Large intestine (tissue), 3 donors: ENCODE results near the gene RGMB. TPM values are rescaled to one million over a fixed set of nuclear protein-coding genes. Genes with fewer than 3 reads are reported as not detected.

Experiments
- DNase-seq, 2 donors: peaks; one replicate each; pipeline versions ENCODE4 v3.0.0 to v3.0.0-alpha.2; 2013
- H3K27ac ChIP-seq: one replicate; pipeline ENCODE4 v1.5.1; 2013; ENCODE audit warnings: low read length
- H3K27me3 ChIP-seq: 2 replicates; pipeline ENCODE4 v1.6.1; 2013; ENCODE audit warnings: low read length; ENCODE audit not compliant: control insufficient read depth, insufficient read depth
- H3K36me3 ChIP-seq: 2 replicates; pipeline ENCODE4 v1.6.1; 2013; ENCODE audit warnings: low read length; ENCODE audit not compliant: control insufficient read depth, insufficient read depth
- H3K4me1 ChIP-seq: one replicate; pipeline ENCODE4 v1.6.1; 2013; ENCODE audit warnings: low read length; ENCODE audit not compliant: control insufficient read depth, insufficient read depth
- H3K4me3 ChIP-seq: one replicate; pipeline ENCODE4 v1.5.1; 2013; ENCODE audit warnings: low read length
- H3K9me3 ChIP-seq: one replicate; pipeline ENCODE4 v1.6.1; 2013; ENCODE audit warnings: mild to moderate bottlenecking, low read depth, low read length, moderate library complexity; ENCODE audit not compliant: control insufficient read depth
- whole genome bisulfite sequencing: methylation state at CpG from one replicate; pipeline ENCODE4 v1.1.5; 2013; ENCODE audit warnings: low lambda C conversion rate; ENCODE audit not compliant: insufficient coverage; 5-methylcytosine and 5-hydroxymethylcytosine counted together
- polyA plus RNA-seq: library from polyadenylated mRNA; unstranded; fragments of 120-200 nt; gene quantifications from one replicate; pipeline ENCODE4 v1.2.1, GENCODE V29; 2013

RGMB gene
- polyA plus RNA-seq, 1 donor: 53.2 TPM

GRCh38 chr5:98794001-98794400 is 20.5 kb downstream of the RGMB start:
- H3K27me3 ChIP-seq: no peaks in the 10 kb centered on the region
- H3K9me3 ChIP-seq: no peaks in the 10 kb centered on the region
- DNase-seq: peak in 1 of 2 donors; percentile 19
- peaks cover 24% of the 10 kb centered on the region for H3K36me3 ChIP-seq
- WGBS: 28% methylated on average over 4 of the region's 7 CpGs
- no peaks in the 10 kb centered on the region for H3K4me1 ChIP-seq
- H3K4me3 ChIP-seq: no peak overlapping the region
- no peak overlapping the region for H3K27ac ChIP-seq

- 90% methylated on average over 2 of the region's 9 CpGs for WGBS
- Histone ChIP-seq H3K9me3 (no peaks in the 10 kb centered on the region), H3K27ac (no peak overlapping the region), H3K27me3 (no peaks in the 10 kb centered on the region), H3K4me1 (no peaks in the 10 kb centered on the region), H3K4me3 (no peak overlapping the region), H3K36me3 (peaks cover 26% of the 10 kb centered on the region)
- no peak for DNase-seq
Measured at GRCh38 chr5:98794414-98795080, 21.1 kb downstream of the RGMB start.

- no peak for DNase-seq
- Histone ChIP-seq H3K27ac (no peak overlapping the region), H3K4me3 (no peak overlapping the region), H3K36me3 (peaks cover 26% of the 10 kb centered on the region), H3K9me3 (no peaks in the 10 kb centered on the region), H3K4me1 (no peaks in the 10 kb centered on the region), H3K27me3 (no peaks in the 10 kb centered on the region)
- no CpG with 5 or more reads among the region's 5 CpGs for WGBS
Measured at GRCh38 chr5:98795243-98795642, 21.8 kb downstream of the RGMB start.

GRCh38 chr5:98796197-98796972 is 22.9 kb downstream of the RGMB start:
- H3K4me1 ChIP-seq: no peaks in the 10 kb centered on the region
- WGBS: 20% methylated on average over 2 of the region's 7 CpGs
- DNase-seq: peak in 1 of 2 donors; percentile 62
- H3K27ac ChIP-seq: no peak overlapping the region
- no peaks in the 10 kb centered on the region for H3K27me3 ChIP-seq
- no peak overlapping the region for H3K4me3 ChIP-seq
- no peaks in the 10 kb centered on the region for H3K9me3 ChIP-seq
- H3K36me3 ChIP-seq: peaks cover 22% of the 10 kb centered on the region

- no CpG with 5 or more reads among the region's 1 CpG for WGBS
- Histone ChIP-seq H3K4me3 (no peak overlapping the region), H3K27me3 (no peaks in the 10 kb centered on the region), H3K9me3 (no peaks in the 10 kb centered on the region), H3K4me1 (no peaks in the 10 kb centered on the region), H3K36me3 (peaks cover 16% of the 10 kb centered on the region), H3K27ac (no peak overlapping the region)
- DNase-seq: no peak
Measured at GRCh38 chr5:98798371-98798770, 24.9 kb downstream of the RGMB start.

GRCh38 chr5:98798847-98799246 is 25.4 kb downstream of the RGMB start:
- no peak for DNase-seq
- Histone ChIP-seq H3K9me3 (no peaks in the 10 kb centered on the region), H3K27me3 (no peaks in the 10 kb centered on the region), H3K27ac (no peak overlapping the region), H3K4me3 (no peak overlapping the region), H3K36me3 (peaks cover 14% of the 10 kb centered on the region), H3K4me1 (no peaks in the 10 kb centered on the region)
- WGBS: no CpG with 5 or more reads among the region's 3 CpGs

GRCh38 chr5:98804066-98804465 is 30.6 kb downstream of the RGMB start:
- no peaks in the 10 kb centered on the region for H3K27me3 ChIP-seq
- WGBS: 83% methylated on average over 1 of the region's 2 CpGs
- H3K4me3 ChIP-seq: no peak overlapping the region
- no peak for DNase-seq
- no peaks in the 10 kb centered on the region for H3K4me1 ChIP-seq
- no peak overlapping the region for H3K27ac ChIP-seq
- H3K9me3 ChIP-seq: peaks cover 18% of the 10 kb centered on the region
- H3K36me3 ChIP-seq: peaks cover 1% of the 10 kb centered on the region

- DNase-seq: no peak
- no peak overlapping the region for H3K4me3 ChIP-seq
- H3K36me3 ChIP-seq: no peaks in the 10 kb centered on the region
- no CpG with 5 or more reads among the region's 1 CpG for WGBS
- peaks cover 18% of the 10 kb centered on the region for H3K9me3 ChIP-seq
- no peaks in the 10 kb centered on the region for H3K4me1 ChIP-seq
- H3K27ac ChIP-seq: no peak overlapping the region
- H3K27me3 ChIP-seq: no peaks in the 10 kb centered on the region
Measured at GRCh38 chr5:98805070-98805469, 31.6 kb downstream of the RGMB start.

- H3K9me3 ChIP-seq: peaks cover 18% of the 10 kb centered on the region
- no peaks in the 10 kb centered on the region for H3K27me3 ChIP-seq
- H3K4me3 ChIP-seq: no peak overlapping the region
- H3K27ac ChIP-seq: no peak overlapping the region
- no peak for DNase-seq
- no peaks in the 10 kb centered on the region for H3K4me1 ChIP-seq
- no peaks in the 10 kb centered on the region for H3K36me3 ChIP-seq
Measured at GRCh38 chr5:98807806-98808205, 34.3 kb downstream of the RGMB start.

- H3K4me1 ChIP-seq: no peaks in the 10 kb centered on the region
- H3K36me3 ChIP-seq: no peaks in the 10 kb centered on the region
- peaks cover 18% of the 10 kb centered on the region for H3K9me3 ChIP-seq
- DNase-seq: no peak
- WGBS: 40% methylated on average over 1 of the region's 2 CpGs
- H3K27ac ChIP-seq: no peak overlapping the region
- no peaks in the 10 kb centered on the region for H3K27me3 ChIP-seq
- no peak overlapping the region for H3K4me3 ChIP-seq
Measured at GRCh38 chr5:98810206-98810605, 36.7 kb downstream of the RGMB start.

- no peak for DNase-seq
- no peaks in the 10 kb centered on the region for H3K4me1 ChIP-seq
- WGBS: 100% methylated on average over 2 of the region's 3 CpGs
Measured at GRCh38 chr5:98813755-98814154, 40.3 kb downstream of the RGMB start.

More at GRCh38 chr5:98813755-98814154, 40.3 kb downstream of the RGMB start:
- Histone ChIP-seq H3K9me3 (no peaks in the 10 kb centered on the region), H3K4me3 (no peak overlapping the region), H3K27me3 (no peaks in the 10 kb centered on the region), H3K27ac (no peak overlapping the region), H3K36me3 (no peaks in the 10 kb centered on the region)
